GM21737 (cell line): ENCODE measurements around the gene MAMLD1.

Experiments
- ATAC-seq: cut with Tn5 transposase; IDR thresholded peaks from one replicate; pipeline ENCODE4 v1.9.1; 2021; ENCODE audit warnings: mild to moderate bottlenecking, moderate library complexity; ENCODE audit not compliant: unreplicated experiment

MAMLD1 gene

GRCh38 chrX:150525061-150525919 lies 162.2 kb downstream of the MAMLD1 start:
- no peak for ATAC-seq

- ATAC-seq = no peak
These were observed 163.6 kb downstream of the MAMLD1 start for GRCh38 chrX:150526692-150527091.

DNA sequence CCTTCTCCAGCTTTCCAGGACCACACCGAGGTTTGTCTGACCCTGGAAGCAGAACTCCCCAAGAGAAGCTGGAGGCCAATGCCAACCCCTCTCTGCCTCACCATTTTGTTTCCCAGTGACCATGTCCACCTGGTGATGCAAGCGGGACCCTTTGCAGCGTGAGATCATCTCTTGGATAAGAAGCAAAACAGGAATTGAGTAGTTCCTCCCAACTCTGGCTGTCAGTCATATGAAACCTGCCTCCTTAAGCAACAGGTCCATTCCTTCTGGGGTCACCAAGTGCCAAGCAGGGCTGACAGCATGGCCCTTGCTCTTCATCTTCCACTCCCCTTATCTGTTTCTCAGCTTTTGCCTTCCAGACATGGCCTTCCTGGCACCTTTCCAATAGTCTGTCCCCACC lies 164.0 kb downstream of the MAMLD1 start:
- no peak for ATAC-seq

DNA sequence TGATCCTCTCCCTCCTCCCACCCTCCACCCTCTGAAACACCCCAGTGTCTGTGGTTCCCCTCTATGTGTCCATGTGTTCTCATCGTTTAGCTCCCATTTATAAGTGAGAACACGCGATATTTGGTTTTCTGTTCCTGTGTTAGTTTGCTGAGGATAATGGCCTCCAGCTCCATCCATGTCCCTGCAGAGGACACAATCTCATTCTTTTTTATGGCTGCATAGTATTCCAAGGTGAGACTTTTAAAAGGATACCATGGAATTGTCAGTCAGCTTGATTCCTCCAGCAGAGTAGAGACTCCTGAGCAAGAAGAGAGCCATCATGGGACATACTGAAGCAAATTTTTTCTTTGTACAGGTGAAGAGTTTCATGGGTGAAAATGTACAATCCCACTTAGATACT lies 166.5 kb downstream of the MAMLD1 start:
- ATAC-seq = no peak

- no peak for ATAC-seq
These were observed 167.7 kb downstream of the MAMLD1 start for GRCh38 chrX:150530821-150531220.

- ATAC-seq = no peak
These were observed 168.3 kb downstream of the MAMLD1 start for GRCh38 chrX:150531467-150531866.

GRCh38 chrX:150533863-150534262 lies 170.7 kb downstream of the MAMLD1 start:
- ATAC-seq = no peak

- ATAC-seq = no peak
These were observed 173.5 kb downstream of the MAMLD1 start for GRCh38 chrX:150536455-150537116.

DNA sequence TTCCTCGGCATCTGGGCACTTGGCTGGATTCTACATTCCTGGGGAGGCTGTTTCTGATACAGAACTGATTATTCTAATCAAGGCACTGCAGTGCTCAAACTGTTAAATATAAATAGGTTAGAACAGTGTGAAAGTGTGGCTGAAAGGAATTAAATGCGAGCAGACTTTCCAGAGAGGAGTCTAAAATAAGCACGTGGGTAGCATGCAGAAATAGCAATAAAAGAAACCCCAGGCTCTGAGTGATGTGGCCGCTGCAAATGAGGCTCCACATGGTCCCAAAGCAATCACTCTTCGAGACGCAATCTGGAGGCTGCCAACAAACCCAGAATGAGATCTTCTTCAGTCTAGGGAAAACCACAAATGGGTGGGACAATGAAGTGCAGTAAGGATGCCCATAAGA lies 174.7 kb downstream of the MAMLD1 start:
- ATAC-seq = no peak

- ATAC-seq = no peak
These were observed 177.8 kb downstream of the MAMLD1 start for GRCh38 chrX:150540965-150541364.

GRCh38 chrX:150542846-150543229 lies 179.7 kb downstream of the MAMLD1 start:
- no peak for ATAC-seq

DNA sequence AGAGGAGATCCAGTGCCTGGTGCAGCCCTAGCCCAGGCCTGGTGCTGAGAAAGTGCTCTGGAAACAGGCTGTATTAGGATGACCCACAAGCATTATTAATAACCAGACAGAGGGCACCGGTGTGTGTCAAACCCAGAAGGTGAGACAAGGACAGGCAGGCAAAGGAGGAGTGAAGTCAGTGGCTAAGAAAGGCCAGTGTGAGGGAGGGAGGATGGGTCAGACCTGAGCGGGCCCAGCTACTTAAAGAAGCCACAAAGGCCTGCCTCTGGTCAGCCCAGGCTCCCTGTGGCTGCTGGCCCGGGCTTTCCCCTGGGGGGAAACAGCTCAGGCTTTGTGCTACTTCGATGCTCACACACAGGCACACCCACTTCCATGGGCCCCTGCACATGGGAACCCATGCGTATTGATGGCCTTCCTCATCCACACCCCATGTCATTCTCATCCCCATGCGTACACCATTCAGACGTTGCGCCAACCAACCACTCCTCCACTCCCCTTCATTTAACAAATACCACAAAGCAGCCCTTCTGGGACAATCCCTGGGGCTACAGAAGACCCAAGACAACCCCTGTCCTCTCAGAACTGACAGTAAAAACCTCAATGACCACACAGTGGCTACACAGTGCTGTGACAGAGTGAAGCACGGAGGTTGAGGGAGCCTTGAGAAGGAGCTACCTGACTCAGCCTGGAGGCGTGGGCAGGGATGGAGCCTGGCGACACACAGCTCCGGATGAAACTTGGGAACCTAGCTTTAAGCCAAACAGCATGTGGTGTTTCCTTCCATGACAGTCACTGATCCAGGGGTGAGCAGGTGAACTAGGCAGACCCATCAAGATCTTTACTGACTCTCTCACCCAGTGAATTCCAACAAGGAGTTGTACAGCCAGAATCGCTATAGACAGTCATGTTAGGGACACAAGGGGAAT lies 180.4 kb downstream of the MAMLD1 start:
- ATAC-seq = no peak

DNA sequence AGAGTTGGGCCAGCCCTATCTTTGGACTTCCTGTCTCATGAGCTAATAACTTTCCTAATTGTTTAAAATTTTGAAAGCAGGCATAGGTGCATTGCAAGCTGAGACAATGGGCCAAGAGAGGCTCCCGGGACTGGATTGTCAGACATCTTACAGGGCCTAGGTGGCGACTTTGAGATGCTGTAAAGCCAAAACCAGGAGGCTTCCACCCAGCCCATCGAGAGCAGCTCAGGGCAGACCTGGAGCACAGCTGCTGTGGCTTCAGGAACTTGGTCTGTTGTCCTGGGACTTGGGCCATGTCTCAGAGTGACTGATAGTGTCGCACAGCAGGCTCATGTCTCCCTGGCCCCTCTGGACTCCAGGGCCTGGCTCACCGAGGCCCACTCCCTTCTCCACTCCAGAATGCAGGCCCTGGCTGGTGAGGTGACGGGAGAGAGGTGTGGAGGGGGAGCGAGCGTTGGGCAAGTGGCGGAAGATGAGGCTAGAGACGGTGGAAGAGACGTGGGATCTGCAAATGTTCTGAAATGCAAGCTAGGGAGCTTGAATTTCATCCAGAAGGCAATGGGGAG lies 181.2 kb downstream of the MAMLD1 start:
- ATAC-seq = no peak

DNA sequence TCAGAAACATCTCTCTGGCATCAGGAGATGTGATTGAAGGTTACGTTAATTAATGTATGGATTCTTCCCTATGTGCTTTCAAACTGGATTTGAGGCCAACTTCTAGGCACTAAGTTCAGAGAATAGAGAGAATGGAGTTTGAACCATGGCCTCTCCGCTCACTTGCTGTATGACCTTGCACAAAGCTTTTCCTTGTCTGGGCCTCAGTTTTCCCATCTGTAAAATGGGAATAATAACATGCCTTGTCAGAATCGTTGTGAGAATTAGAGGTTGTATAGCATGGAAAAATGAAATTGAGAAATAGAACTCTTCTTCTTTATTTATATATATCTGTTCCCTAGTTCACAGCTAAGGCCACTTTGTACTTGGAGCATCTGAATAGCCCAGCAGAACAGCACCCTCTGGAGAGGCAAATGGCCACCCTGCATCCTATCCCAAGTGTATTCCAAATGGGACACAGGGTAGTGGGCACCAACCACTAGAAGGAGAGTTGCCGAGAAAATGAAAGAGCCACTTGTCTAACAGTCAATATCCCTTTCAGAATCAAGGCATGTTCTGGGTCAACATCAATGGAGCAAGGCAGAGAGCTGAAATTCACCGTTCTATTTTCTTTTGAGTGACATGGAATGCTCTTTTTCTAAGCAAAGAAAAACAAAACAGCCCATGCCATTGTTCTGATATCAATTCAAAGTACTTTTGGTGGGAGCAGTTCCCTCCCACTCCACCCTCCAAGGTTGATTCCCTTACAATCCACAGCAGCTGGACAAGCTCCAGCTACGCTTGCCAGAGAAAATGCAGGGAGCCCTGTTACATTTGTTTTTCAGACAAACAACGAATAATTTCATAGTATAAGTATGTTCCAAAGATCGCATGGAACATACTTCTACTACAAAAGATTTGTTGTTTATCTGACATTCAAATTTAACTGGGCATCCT lies 182.0 kb downstream of the MAMLD1 start:
- no peak for ATAC-seq

- no peak for ATAC-seq
These were observed 183.6 kb downstream of the MAMLD1 start for GRCh38 chrX:150546711-150547153.

GRCh38 chrX:150547375-150548115 lies 184.4 kb downstream of the MAMLD1 start:
- peak; percentile 65 for ATAC-seq

GRCh38 chrX:150548251-150548650 lies 185.1 kb downstream of the MAMLD1 start:
- ATAC-seq = no peak

GRCh38 chrX:150548684-150549083 lies 185.6 kb downstream of the MAMLD1 start:
- no peak for ATAC-seq

DNA sequence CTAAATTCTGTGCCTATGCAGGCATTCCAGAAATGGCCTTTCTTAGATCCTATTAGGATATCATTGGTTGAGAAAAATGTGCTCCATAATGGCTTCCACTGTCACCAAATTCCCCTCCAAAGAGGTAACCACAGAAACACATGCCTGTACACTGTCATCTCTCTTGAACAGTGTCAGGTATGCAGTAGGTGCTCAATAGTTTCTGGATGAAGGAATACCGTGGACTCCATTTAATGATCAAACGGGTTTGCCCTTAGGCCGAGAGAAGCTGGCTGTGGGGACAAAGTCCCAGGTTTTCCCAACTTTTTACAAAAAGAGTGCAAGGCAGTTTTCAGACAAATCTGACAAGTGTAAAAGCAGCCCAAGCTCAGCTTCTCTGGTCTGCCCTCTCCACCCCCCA lies 188.8 kb downstream of the MAMLD1 start:
- no peak for ATAC-seq
